Immature natural killer cell (primary cell): ENCODE data around the gene TRIM16. TPM values are rescaled to one million over a fixed set of nuclear protein-coding genes. Genes with fewer than 3 reads are reported as not detected.
"Not testable (repeated sequence)": the region's sequence is repeated elsewhere in the genome, so short reads cannot be mapped to it uniquely, and the experiment has no call there.

Experiments
- DNase-seq, 3 donors: peaks; one replicate each; pipeline ENCODE4 v3.0.0; 2022; ENCODE audit warnings: mixed read lengths in 1 of 3
- H3K27ac Mint-ChIP-seq, 6 donors: one replicate each; pipeline ENCODE4 v1.8.0; 2020; ENCODE audit warnings: mixed read lengths in 6 of 6, mild to moderate bottlenecking in 5 of 6, inconsistent platforms in 4 of 6, moderate library complexity in 3 of 6
- H3K27me3 Mint-ChIP-seq, 3 donors: one replicate each; pipeline ENCODE4 v1.8.0; 2020 to 2021; ENCODE audit warnings: low read depth in 3 of 3, mild to moderate bottlenecking in 3 of 3, mixed read lengths in 3 of 3, moderate library complexity in 3 of 3, inconsistent platforms in 1 of 3
- H3K36me3 Mint-ChIP-seq, 3 donors: one replicate each; pipeline ENCODE4 v1.8.0; 2020; ENCODE audit warnings: mixed read lengths in 3 of 3, inconsistent platforms in 2 of 3, mild to moderate bottlenecking in 2 of 3
- H3K4me1 Mint-ChIP-seq, 2 donors: one replicate each; pipeline ENCODE4 v1.8.0; 2020; ENCODE audit warnings: inconsistent platforms in 2 of 2, mild to moderate bottlenecking in 2 of 2, mixed read lengths in 2 of 2, moderate library complexity in 1 of 2
- H3K4me3 Mint-ChIP-seq, 5 donors: one replicate each; pipeline ENCODE4 v1.8.0; 2020; ENCODE audit warnings: mild to moderate bottlenecking in 5 of 5, mixed read lengths in 5 of 5, inconsistent platforms in 3 of 5, moderate library complexity in 3 of 5
- H3K9me3 Mint-ChIP-seq, 6 donors: one replicate each; pipeline ENCODE4 v1.8.0; 2020; ENCODE audit warnings: mild to moderate bottlenecking in 6 of 6, mixed read lengths in 6 of 6, inconsistent platforms in 4 of 6, moderate library complexity in 3 of 6
- polyA plus RNA-seq, 3 donors: library from polyadenylated mRNA; unstranded; fragments of 300-500 nt; fragmentation: Illumina TruSeq; gene quantifications; one replicate each; pipeline ENCODE4 v1.2.3, GENCODE V29; 2021

The TRIM16 gene
- polyA plus RNA-seq, 3 donors from 2014 or later, result 1.8 to 5.0 (median 3.1) TPM

DNA sequence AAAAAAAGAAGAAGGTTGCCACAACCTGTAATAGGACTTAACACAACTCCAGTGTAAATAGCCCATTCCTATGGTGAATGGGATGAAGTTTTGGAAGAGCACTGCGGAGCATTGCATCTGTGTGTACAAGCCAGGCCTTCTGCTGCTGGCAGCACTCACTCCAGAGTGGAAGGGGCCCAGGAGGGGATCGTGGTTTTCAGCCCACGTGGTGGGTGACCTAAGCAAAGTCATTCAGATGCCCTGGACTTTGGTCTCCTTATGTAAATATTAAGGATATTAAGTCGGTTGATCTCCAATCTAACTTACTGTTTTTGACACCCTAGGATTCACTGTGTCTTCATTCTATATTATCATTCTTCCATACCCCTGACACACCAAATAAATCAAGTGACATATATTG is 67.3 kb downstream of the TRIM16 start:
- DNase-seq, H3K27ac Mint-ChIP-seq, H3K4me1 Mint-ChIP-seq, H3K4me3 Mint-ChIP-seq, H3K36me3 Mint-ChIP-seq, H3K9me3 Mint-ChIP-seq, H3K27me3 Mint-ChIP-seq: not testable (repeated sequence)

DNA sequence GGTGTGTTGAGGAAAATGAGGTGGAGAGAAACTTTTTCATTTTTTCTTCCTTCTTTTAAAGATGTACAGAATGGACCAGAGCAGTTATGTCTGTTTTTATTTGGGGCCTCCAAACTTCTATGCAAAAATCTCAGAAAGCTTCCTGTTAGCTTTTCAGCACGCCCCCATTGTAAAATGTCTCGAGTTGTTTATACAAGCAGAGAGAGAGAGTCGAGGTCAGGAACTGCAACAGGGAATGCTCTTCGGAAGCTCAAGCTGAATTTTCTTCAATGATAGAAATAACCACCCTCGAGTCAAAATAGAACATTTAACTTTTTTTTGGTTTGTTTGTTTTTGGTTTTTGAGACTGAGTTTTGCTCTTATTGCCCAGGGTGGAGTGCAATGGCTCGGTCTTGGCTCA is 68.3 kb downstream of the TRIM16 start:
- H3K4me3 Mint-ChIP-seq, H3K9me3 Mint-ChIP-seq, H3K27me3 Mint-ChIP-seq, H3K36me3 Mint-ChIP-seq, H3K4me1 Mint-ChIP-seq, H3K27ac Mint-ChIP-seq, DNase-seq: not testable (repeated sequence)

- H3K4me3 Mint-ChIP-seq, DNase-seq, H3K9me3 Mint-ChIP-seq, H3K27me3 Mint-ChIP-seq, H3K27ac Mint-ChIP-seq, H3K36me3 Mint-ChIP-seq, H3K4me1 Mint-ChIP-seq: not testable (repeated sequence)
Measured at GRCh38 chr17:15613111-15613510, 71.0 kb downstream of the TRIM16 start.

- H3K4me3 Mint-ChIP-seq, H3K27me3 Mint-ChIP-seq, H3K9me3 Mint-ChIP-seq, H3K27ac Mint-ChIP-seq, H3K36me3 Mint-ChIP-seq, DNase-seq: not testable (repeated sequence)
- H3K4me1 Mint-ChIP-seq, result peaks cover 34 to 40% of the 10 kb centered on the region in 2 donors
Measured at GRCh38 chr17:15592960-15593359, 91.2 kb downstream of the TRIM16 start.

DNA sequence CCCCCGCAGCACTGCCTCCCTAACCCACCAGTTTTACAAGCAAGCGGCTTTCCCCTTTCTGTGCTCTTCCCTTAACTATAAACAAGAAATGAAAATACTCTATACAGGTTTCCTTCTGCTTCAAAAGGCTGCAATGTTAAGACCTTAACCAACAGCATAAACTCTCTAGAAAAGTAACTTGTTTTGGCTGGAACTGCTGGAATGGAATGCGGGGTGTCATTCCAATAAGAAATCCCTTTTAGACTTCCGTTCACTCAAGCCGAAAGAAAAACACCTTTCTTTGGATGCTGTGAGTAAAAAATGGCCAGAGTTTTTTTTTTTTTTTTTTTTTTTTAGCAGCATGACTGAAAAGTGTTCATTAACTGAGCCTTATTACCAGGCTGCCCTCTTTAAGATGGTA is 92.1 kb downstream of the TRIM16 start:
- peaks cover 35 to 46% of the 10 kb centered on the region in 2 donors for H3K4me1 Mint-ChIP-seq
- not testable (repeated sequence) for DNase-seq, H3K36me3 Mint-ChIP-seq, H3K27me3 Mint-ChIP-seq, H3K9me3 Mint-ChIP-seq
- peak overlapping the region in 4 of 5 donors; percentile 18 to 61 (median 58) for H3K4me3 Mint-ChIP-seq
- peak overlapping the region in 2 of 6 donors; percentile 30 to 36 for H3K27ac Mint-ChIP-seq

GRCh38 chr17:15590844-15591243 is 93.3 kb downstream of the TRIM16 start:
- peaks cover 37 to 52% of the 10 kb centered on the region in 2 donors for H3K4me1 Mint-ChIP-seq
- not testable (repeated sequence) for H3K27me3 Mint-ChIP-seq, DNase-seq, H3K36me3 Mint-ChIP-seq, H3K9me3 Mint-ChIP-seq
- peak overlapping the region; percentile 61 to 72 (median 67) for H3K4me3 Mint-ChIP-seq
- peak overlapping the region in 1 of 6 donors; percentile 69 for H3K27ac Mint-ChIP-seq

DNA sequence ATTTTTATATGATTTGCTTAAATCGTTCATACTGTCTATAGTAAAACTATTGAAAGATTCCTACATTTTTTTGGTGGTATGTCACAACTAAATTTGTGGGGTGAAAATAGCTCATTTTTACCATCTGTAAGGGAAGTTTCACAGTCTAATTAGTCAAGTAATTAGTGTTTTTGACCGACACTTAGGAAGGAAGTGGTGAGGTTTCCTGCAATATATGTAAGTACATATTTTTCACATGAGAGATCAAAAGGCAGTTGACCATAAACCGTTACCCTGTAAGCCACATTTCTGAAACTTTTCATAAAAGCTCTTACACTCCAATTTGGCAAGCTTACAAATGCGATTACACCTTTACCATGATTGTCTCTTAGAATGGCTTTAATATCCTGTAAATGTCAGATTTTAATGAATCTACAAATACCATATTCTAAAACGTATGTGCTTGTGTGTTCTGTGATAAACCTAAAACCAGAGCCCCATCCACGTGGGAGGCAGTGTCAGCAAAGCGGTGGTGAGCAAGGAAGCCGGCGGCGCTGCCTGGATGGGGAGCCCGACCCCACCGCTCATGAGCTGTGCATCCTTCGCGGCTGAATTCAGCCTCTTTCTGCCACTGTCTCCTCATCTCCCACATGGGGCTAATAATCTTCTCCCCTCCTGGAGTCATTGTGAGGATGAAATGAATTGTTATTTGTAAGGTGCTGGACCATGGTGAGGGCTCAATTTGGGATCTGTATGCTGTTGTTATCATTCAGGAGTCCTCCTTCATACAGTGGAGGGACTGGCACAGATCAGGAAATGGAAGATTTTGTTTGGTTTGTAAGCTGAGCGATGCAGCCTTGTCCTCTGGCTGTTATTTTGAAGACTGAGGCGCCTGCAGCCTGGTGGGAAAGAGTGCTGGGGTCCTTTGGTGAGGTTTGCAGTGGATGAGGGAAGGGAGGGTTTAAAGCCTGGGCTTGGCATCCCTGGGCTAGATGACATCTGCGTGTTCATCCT is 94.3 kb downstream of the TRIM16 start:
- not testable (repeated sequence) for H3K36me3 Mint-ChIP-seq, H3K27me3 Mint-ChIP-seq, H3K9me3 Mint-ChIP-seq
- DNase-seq, result peak; percentile 25 to 66 (median 49)
- Mint-ChIP-seq H3K4me1 (peaks cover 37 to 52% of the 10 kb centered on the region in 2 donors), H3K27ac (peak overlapping the region; percentile 40 to 91 (median 65)), H3K4me3 (peak overlapping the region; percentile 72 to 87 (median 80))

DNA sequence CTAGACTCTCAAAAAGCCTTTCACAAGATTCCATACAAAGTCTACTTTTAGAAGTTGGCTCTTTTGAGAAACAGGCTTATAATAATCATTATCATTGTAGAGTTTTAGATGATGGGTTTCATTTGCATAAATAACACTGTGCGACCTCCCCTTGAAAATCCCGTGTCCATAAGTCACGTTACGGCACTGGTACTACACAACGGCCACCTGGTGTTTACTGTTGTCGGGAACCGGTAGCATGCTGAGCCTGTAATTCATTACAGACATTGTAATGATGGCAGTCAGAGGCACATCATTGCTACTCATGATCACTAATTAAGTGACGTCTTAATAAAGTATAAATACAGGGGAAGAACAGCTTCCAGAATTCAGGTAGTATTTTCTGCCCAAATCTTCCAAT is 96.1 kb downstream of the TRIM16 start:
- not testable (repeated sequence) for H3K36me3 Mint-ChIP-seq
- peaks cover 35 to 52% of the 10 kb centered on the region in 2 donors for H3K4me1 Mint-ChIP-seq

DNA sequence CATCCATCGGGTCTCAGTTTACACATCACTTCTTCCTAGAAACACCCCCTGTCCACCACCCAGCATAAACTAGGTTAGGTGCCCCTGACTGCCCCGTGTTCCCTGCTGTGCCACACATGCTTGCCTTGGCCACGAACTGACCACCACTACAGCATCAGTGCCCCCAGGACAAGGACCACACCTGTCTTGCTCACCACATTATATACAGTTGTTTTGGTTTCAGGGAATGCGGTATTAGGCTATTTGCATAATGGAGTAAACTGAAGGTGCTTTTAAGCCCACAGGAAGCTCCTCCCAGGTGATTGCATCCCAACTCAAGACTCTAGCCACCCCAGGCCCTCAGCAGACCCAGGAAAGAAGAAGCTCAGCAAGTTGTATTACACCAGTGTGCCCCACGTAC is 100.8 kb downstream of the TRIM16 start:
- H3K9me3 Mint-ChIP-seq, H3K27me3 Mint-ChIP-seq, H3K4me3 Mint-ChIP-seq, H3K36me3 Mint-ChIP-seq, DNase-seq, H3K27ac Mint-ChIP-seq: not testable (repeated sequence)
- H3K4me1 Mint-ChIP-seq, result peaks cover 5 to 15% of the 10 kb centered on the region in 2 donors

More for the DNA sequence above, 96.1 kb downstream of the TRIM16 start:
- not testable (repeated sequence) for H3K9me3 Mint-ChIP-seq, DNase-seq, H3K4me3 Mint-ChIP-seq, H3K27me3 Mint-ChIP-seq
- H3K27ac Mint-ChIP-seq, result peak overlapping the region in 3 of 6 donors; percentile 6 to 81 (median 74)

GRCh38 chr17:15581462-15581861 is 102.6 kb downstream of the TRIM16 start:
- H3K9me3 Mint-ChIP-seq, H3K4me3 Mint-ChIP-seq, H3K4me1 Mint-ChIP-seq, H3K27ac Mint-ChIP-seq, H3K36me3 Mint-ChIP-seq, H3K27me3 Mint-ChIP-seq, DNase-seq: not testable (repeated sequence)

Other genes with a start within 250 kb of the TRIM16 start
- gene CDRT4, start 216.7 kb downstream of the TRIM16 start, polyA plus RNA-seq, result 1 to 10 TPM in 1 of 3 donors, under 1 TPM in 1, not detected in 1; 0.69 to 5.1 TPM
- gene TVP23C, start 120.8 kb downstream of the TRIM16 start, polyA plus RNA-seq, result 1 to 10 TPM; 5.1 to 7.1 (median 5.3) TPM
- not detected for gene FBXW10B, start 64.6 kb downstream of the TRIM16 start, polyA plus RNA-seq
- 10 to 100 TPM in 2 of 3 donors, 1 to 10 TPM in 1; 7.0 to 17.2 (median 11.9) TPM for gene ZNF286A, start 15.4 kb upstream of the TRIM16 start, polyA plus RNA-seq
- not detected for gene TBC1D26, start 48.0 kb upstream of the TRIM16 start, polyA plus RNA-seq